H9 (cell line): Measurements from ENCODE around the gene ENPP6. TPM values are rescaled to one million over a fixed set of nuclear protein-coding genes. Genes with fewer than 3 reads are reported as not detected.

Source experiments
- DNase-seq: peaks from one replicate; pipeline ENCODE4 v3.0.0-alpha.2; 2017
- H2AFZ ChIP-seq: one replicate; pipeline ENCODE4 v1.6.1; 2013; ENCODE audit warnings: mild to moderate bottlenecking, low read length, control low read depth, moderate library complexity
- H2AK5ac ChIP-seq: 2 replicates; pipeline ENCODE4 v1.6.1; 2013; ENCODE audit warnings: low read length, control low read depth, mixed read lengths; ENCODE audit not compliant: insufficient read length
- H2BK120ac ChIP-seq: one replicate; pipeline ENCODE4 v1.6.1; 2013; ENCODE audit warnings: low read depth, mild to moderate bottlenecking, low read length, control low read depth, inconsistent platforms; ENCODE audit not compliant: poor library complexity, severe bottlenecking
- H2BK12ac ChIP-seq: 2 replicates; pipeline ENCODE4 v1.6.1; 2013; ENCODE audit warnings: low read length, control low read depth, mixed read lengths, low read depth; ENCODE audit not compliant: insufficient read length
- H2BK15ac ChIP-seq: 2 replicates; pipeline ENCODE4 v1.6.1; 2013; ENCODE audit warnings: low read depth, low read length, control low read depth
- H2BK20ac ChIP-seq: one replicate; pipeline ENCODE4 v1.6.1; 2013; ENCODE audit warnings: low read depth, mild to moderate bottlenecking, low read length, control low read depth, inconsistent platforms; ENCODE audit not compliant: poor library complexity, severe bottlenecking
- H2BK5ac ChIP-seq: 2 replicates; pipeline ENCODE4 v1.6.1; 2013; ENCODE audit warnings: low read length, control low read depth, mixed read lengths; ENCODE audit not compliant: insufficient read length
- H3K14ac ChIP-seq: 2 replicates; pipeline ENCODE4 v1.6.1; 2013; ENCODE audit warnings: low read length, control low read depth; ENCODE audit not compliant: insufficient read depth
- H3K18ac ChIP-seq: 2 replicates; pipeline ENCODE4 v1.6.1; 2013; ENCODE audit warnings: low read depth, mild to moderate bottlenecking, mixed read lengths, low read length, control low read depth; ENCODE audit not compliant: insufficient read length
- H3K23ac ChIP-seq: 2 replicates; pipeline ENCODE4 v1.6.1; 2013; ENCODE audit warnings: low read length, control low read depth, mixed read lengths, low read depth; ENCODE audit not compliant: insufficient read length
- H3K23me2 ChIP-seq: 2 replicates; pipeline ENCODE4 v1.6.1; 2013; ENCODE audit warnings: low read depth, mild to moderate bottlenecking, mixed read lengths, low read length, control low read depth; ENCODE audit not compliant: insufficient read length, poor library complexity, severe bottlenecking
- H3K27ac ChIP-seq: 2 replicates; pipeline ENCODE4 v1.5.1; 2013; ENCODE audit warnings: low read length, control low read depth, mixed read lengths, low read depth; ENCODE audit not compliant: insufficient read length
- H3K27me3 ChIP-seq: 2 replicates; pipeline ENCODE4 v1.6.1; 2013; ENCODE audit warnings: low read length, control low read depth, inconsistent platforms; ENCODE audit not compliant: insufficient read depth
- H3K4ac ChIP-seq: 2 replicates; pipeline ENCODE4 v1.6.1; 2013; ENCODE audit warnings: low read depth, mild to moderate bottlenecking, control low read depth, inconsistent platforms, low read length, moderate library complexity
- H3K4me1 ChIP-seq: 2 replicates; pipeline ENCODE4 v1.6.1; 2013; ENCODE audit warnings: low read length, control low read depth, inconsistent platforms; ENCODE audit not compliant: insufficient read depth
- H3K4me2 ChIP-seq: 2 replicates; pipeline ENCODE4 v1.6.1; 2013; ENCODE audit warnings: low read length, control low read depth, mixed read lengths; ENCODE audit not compliant: insufficient read length, insufficient read depth
- H3K56ac ChIP-seq: 2 replicates; pipeline ENCODE4 v1.6.1; 2013; ENCODE audit warnings: low read depth, mild to moderate bottlenecking, mixed read lengths, low read length, control low read depth; ENCODE audit not compliant: insufficient read length
- H3K79me1 ChIP-seq: 2 replicates; pipeline ENCODE4 v1.6.1; 2013; ENCODE audit warnings: low read depth, mild to moderate bottlenecking, moderate library complexity, low read length, control low read depth, inconsistent platforms; ENCODE audit not compliant: insufficient read depth, poor library complexity, severe bottlenecking
- H3K79me2 ChIP-seq: 2 replicates; pipeline ENCODE4 v1.6.1; 2013; ENCODE audit warnings: low read length, control low read depth, inconsistent platforms; ENCODE audit not compliant: insufficient read depth
- H3K9ac ChIP-seq: 2 replicates; pipeline ENCODE4 v1.6.1; 2013; ENCODE audit warnings: low read length, control low read depth, mixed read lengths; ENCODE audit not compliant: insufficient read length; ENCODE audit errors: extremely low read depth
- H3K9me3 ChIP-seq: one replicate; pipeline ENCODE4 v1.6.1; 2013; ENCODE audit warnings: low read depth, low read length, inconsistent platforms; ENCODE audit not compliant: control insufficient read depth
- H3T11ph ChIP-seq: one replicate; pipeline ENCODE4 v1.6.1; 2013; ENCODE audit warnings: mild to moderate bottlenecking, low read length, control low read depth, inconsistent platforms
- H4K20me1 ChIP-seq: one replicate; pipeline ENCODE4 v1.6.1; 2013; ENCODE audit not compliant: control insufficient read depth, insufficient read length, insufficient read depth
- H4K5ac ChIP-seq: 2 replicates; pipeline ENCODE4 v1.6.1; 2013; ENCODE audit warnings: low read depth, mild to moderate bottlenecking, mixed read lengths, low read length, control low read depth; ENCODE audit not compliant: insufficient read length
- H4K8ac ChIP-seq: replicated peaks from 2 replicates; pipeline ENCODE4 v1.6.1; 2013; ENCODE audit warnings: low read length, control low read depth, mixed read lengths, low read depth; ENCODE audit not compliant: insufficient read length
- H4K91ac ChIP-seq: 2 replicates; pipeline ENCODE4 v1.6.1; 2013; ENCODE audit warnings: low read depth, mild to moderate bottlenecking, moderate library complexity, mixed read lengths, low read length, control low read depth; ENCODE audit not compliant: insufficient read length
- H3K27ac Mint-ChIP-seq, 3 experiments: 2 replicates in 2 of 3; 3 replicates in 1 of 3; pipeline ENCODE4 v1.8.0; 2020 to 2021; ENCODE audit warnings: mixed read lengths in 3 of 3, mild to moderate bottlenecking in 1 of 3, moderate library complexity in 1 of 3
- H3K27me3 Mint-ChIP-seq: 2 replicates; pipeline ENCODE4 v1.8.0; 2021; ENCODE audit warnings: low read depth, mild to moderate bottlenecking, moderate library complexity, mixed read lengths
- H3K36me3 Mint-ChIP-seq, 3 experiments: 2 replicates in 2 of 3; 3 replicates in 1 of 3; pipeline ENCODE4 v1.8.0; 2020 to 2021; ENCODE audit warnings: low read depth in 3 of 3, mixed read lengths in 3 of 3; ENCODE audit not compliant: insufficient read depth in 1 of 3
- H3K4me1 Mint-ChIP-seq, 2 experiments: 2 replicates each; pipeline ENCODE4 v1.8.0; 2020; ENCODE audit warnings: mixed read lengths in 2 of 2
- H3K4me3 Mint-ChIP-seq, 2 experiments: 2 replicates in 1 of 2; 3 replicates in 1 of 2; pipeline ENCODE4 v1.8.0; 2020 to 2021; ENCODE audit warnings: mild to moderate bottlenecking in 2 of 2, mixed read lengths in 2 of 2, moderate library complexity in 1 of 2
- H3K9me3 Mint-ChIP-seq, 2 experiments: 2 replicates in 1 of 2; 3 replicates in 1 of 2; pipeline ENCODE4 v1.8.0; 2020; ENCODE audit warnings: mild to moderate bottlenecking in 2 of 2, mixed read lengths in 2 of 2, moderate library complexity in 1 of 2
- CTCF ChIP-seq: fragments of 200-600 bp; sonication (generic); conservative IDR thresholded peaks from 3 replicates; pipeline ENCODE4 v1.8.0; 2021; ENCODE audit warnings: antibody characterized with exemption, mild to moderate bottlenecking
- WGBS: extraction: QIAGEN DNeasy Blood & Tissue Kit; methylation state at CpG from one replicate; pipeline ENCODE4 v1.1.7; 2013; ENCODE audit warnings: missing lambda C conversion rate, low lambda C conversion rate, mixed read lengths; ENCODE audit not compliant: insufficient read length; ENCODE audit errors: extremely low coverage; 5-methylcytosine and 5-hydroxymethylcytosine counted together
- total RNA-seq: library from RNA; stranded (reverse); gene quantifications from 2 replicates; pipeline ENCODE4 v1.2.1, GENCODE V29; 2021

ENPP6 gene
- total RNA-seq, 1 experiment from 2014 or later = not detected

GRCh38 chr4:184259081-184259480 is 41.4 kb upstream of the ENPP6 start:
- H3K4me1 Mint-ChIP-seq = peaks cover 2 to 7% of the 10 kb centered on the region in 2 experiments
- no peak overlapping the region for H2AK5ac ChIP-seq
- TF ChIP-seq CTCF = no peak
- no peak for DNase-seq
- H3K27ac ChIP-seq = no peak overlapping the region
- H3K79me2 ChIP-seq = no peaks in the 10 kb centered on the region
- H3T11ph ChIP-seq = no peak overlapping the region
- no peaks in the 10 kb centered on the region for H4K20me1 ChIP-seq
- no peak overlapping the region for H2BK5ac ChIP-seq
- H2BK20ac ChIP-seq = no peak overlapping the region
- H3K9me3 Mint-ChIP-seq = peaks cover 0 to under 1% of the 10 kb centered on the region in 2 experiments; a peak in 1 of 5 replicates
- no peaks in the 10 kb centered on the region for H3K36me3 Mint-ChIP-seq
- WGBS = no CpG with 5 or more reads among the region's 3 CpGs
- H4K8ac ChIP-seq = no peak overlapping the region
- no peaks in the 10 kb centered on the region; the same call in none of the 2 replicates for H3K27me3 Mint-ChIP-seq
- no peaks in the 10 kb centered on the region for H3K9me3 ChIP-seq
- no peak overlapping the region for H3K27ac Mint-ChIP-seq
- H3K4me2 ChIP-seq = no peak overlapping the region
- H2BK120ac ChIP-seq = no peak overlapping the region
- no peaks in the 10 kb centered on the region for H3K27me3 ChIP-seq
- H3K79me1 ChIP-seq = no peaks in the 10 kb centered on the region
- no peak overlapping the region for H3K18ac ChIP-seq
- H3K4me3 Mint-ChIP-seq = no peak overlapping the region
- no peak overlapping the region for H3K23ac ChIP-seq
- H3K23me2 ChIP-seq = no peaks in the 10 kb centered on the region
- no peaks in the 10 kb centered on the region for H3K4me1 ChIP-seq
- H2BK15ac ChIP-seq = no peak overlapping the region
- no peak overlapping the region for H3K4ac ChIP-seq
- H3K14ac ChIP-seq = no peak overlapping the region
- H4K91ac ChIP-seq = no peak overlapping the region
- no peak overlapping the region for H4K5ac ChIP-seq
- no peak overlapping the region for H3K9ac ChIP-seq
- no peak overlapping the region for H2AFZ ChIP-seq
- no peak overlapping the region for H2BK12ac ChIP-seq
- no peak overlapping the region for H3K56ac ChIP-seq
